GM19193 (cell line): ENCODE measurements around the gene ZSWIM9.
A peak's percentile ranks its signal among the peaks of the same experiment; 100 is the strongest.

Source experiments
- POLR2A ChIP-seq: IDR thresholded peaks from 4 replicates; pipeline ENCODE4 v1.6.1; 2011; ENCODE audit not compliant: insufficient read depth, insufficient read length; ENCODE audit errors: extremely low read depth

Gene ZSWIM9

DNA sequence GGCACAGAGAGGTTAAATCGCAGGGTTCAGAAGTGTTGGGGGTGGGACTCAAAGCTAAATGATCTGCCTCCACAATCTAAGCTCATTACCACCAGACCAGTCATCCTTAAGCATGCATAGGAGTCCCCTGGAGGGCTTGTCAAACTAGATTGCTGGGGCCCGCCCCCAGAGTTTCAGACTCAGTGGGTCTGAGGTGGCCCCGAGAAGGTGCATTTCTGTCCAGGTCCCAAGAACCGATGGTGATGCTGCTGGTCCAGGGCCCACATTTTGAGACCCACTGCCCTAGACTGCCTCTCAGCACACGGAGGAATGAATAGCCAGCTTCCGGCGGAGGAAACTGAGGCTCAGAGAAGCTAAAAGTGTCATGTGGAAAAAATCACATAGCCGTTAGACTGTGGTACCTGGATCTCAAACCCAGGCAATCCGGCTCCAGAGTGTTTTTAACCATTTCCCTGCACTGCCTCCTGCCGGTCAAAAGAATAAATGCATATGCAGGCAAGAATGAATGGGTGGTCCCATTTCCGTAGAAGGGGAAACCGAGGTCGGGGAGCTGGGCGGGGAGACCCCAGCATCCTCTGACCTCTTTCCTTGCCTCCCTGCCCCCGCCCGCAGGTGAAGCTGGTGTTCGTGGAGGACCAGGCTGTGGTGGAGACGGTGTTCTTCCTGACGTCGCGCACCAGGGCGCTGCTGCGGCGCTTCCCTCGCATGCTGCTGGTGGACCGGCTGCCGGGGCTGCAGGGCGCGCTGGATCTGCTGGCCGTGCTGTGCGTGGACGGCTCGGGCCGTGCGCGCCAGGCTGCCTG is 23.8 kb downstream of the ZSWIM9 start:
- TF ChIP-seq POLR2A = no peak

GRCh38 chr19:48194844-48195830 is 24.7 kb downstream of the ZSWIM9 start:
- no peak for TF ChIP-seq POLR2A

DNA sequence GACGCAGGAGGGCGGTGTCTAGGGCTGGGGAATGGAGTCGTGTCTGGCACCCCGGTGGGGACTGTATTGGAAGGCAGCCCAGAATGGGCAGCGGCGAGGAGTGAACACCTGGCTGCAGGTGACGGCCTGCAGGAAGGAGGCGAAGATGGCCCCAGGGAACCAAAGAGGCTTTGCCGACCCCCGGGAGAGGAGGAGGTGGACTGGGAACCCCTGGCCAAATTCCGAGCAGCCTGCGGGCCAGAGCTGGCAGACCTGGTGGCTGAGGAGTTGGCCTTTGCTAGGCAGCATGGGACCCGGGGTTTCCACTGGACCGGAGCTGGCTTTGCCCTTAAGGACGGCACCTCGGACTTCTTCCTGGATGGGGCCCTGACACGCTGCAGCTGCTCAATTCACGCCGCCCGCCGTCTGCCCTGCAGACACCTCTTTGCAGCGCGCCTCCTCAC is 25.9 kb downstream of the ZSWIM9 start:
- TF ChIP-seq POLR2A = no peak

- no peak for TF ChIP-seq POLR2A
These were observed 26.6 kb downstream of the ZSWIM9 start for GRCh38 chr19:48196933-48197665.

DNA sequence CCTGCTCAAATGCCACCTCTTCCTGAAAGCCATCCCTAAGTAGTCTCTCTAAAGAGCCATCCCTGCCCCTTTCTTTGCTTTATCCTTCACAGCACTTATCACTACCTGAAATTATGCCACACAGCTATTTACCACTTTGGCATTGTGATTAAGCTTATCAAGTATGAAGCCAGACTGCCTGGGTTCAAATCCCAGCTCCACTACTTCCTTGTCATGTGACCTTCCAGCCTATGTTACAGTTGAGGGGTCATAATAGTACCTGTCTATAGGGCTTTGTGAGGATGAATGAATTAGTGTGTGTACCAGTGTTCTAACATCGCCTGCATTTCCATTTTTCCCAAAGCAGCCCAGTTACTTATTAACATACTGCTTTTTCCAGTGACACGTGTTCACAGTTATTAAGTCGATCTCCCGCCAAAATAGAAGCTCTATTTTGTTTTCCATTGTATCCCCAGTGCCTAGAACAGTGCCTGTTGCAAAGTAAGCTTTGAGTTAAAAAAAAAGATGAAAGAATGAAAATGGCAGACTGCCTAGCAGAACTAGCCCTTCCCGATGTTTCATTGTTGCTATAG is 32.8 kb downstream of the ZSWIM9 start:
- TF ChIP-seq POLR2A = no peak

- peak; percentile 82 for TF ChIP-seq POLR2A
These were observed 33.5 kb downstream of the ZSWIM9 start for GRCh38 chr19:48203794-48204628.

DNA sequence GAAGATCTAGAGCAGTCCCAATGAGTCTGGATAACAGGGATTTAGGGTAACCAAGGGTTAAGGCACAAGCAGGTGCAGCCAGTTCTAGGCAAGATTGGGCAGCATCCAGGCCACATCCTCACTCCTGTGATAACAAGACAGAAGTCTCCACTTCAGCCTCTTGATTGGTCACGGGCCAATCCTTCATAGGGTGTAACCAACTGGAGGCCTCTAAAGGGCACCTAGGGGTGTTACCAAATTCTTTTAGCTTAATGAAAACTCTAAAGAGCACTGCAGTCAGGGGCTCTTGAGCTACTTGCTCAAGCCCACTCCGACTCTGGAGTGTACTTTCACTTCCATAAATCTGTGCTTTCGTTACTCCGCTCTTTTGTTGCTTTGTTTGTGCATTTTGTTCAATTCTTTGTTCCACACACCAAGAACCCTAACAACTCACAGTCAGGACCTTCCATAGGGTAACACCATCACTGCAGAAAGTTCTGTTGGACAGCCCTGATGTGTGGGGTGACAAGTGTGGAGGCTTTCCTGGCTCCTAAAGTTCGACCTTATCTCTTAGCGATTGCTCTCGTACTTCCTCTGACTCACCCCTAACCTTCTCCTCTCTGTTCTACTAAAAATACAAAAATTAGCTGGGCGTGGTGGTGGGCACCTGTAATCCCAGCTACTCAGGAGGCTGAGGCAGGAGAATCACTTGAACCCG is 36.1 kb downstream of the ZSWIM9 start:
- no peak for TF ChIP-seq POLR2A

DNA sequence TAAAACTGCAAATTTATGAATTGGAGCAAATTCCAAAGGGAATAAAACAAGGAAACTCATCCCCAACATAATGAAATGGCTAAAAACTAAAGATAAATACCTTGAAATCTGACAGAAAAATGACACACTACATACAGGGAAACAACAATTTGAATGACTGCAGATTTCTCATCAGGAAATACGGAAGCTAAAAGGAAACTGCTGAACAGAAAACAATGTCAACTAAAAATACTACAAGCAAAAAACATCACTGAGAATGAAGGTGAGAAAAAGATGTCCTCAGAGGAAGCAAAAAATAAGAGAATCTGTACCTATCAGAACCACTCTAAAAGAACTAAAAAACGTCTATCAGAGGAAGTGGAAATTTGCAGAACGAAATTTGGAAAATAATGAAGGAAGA is 39.5 kb downstream of the ZSWIM9 start:
- no peak for TF ChIP-seq POLR2A

DNA sequence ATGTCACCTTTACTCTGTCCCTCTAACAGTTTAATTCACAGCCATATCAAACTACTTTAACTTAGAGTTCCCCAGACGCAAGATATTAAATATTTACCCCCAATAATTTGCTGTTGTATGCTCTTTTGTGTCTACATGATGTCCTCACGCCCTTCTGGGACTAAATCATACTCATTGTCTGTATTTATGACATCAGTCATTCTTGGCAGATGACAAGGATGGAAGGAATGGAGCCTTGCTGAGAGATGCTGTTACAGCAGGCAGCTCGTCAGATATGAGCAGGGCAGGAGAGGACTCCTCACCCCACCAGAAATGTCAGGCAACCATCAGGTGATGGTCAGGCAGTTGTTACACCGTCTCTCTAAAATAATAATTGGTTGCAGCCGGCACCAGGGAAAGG is 43.5 kb downstream of the ZSWIM9 start:
- no peak for TF ChIP-seq POLR2A

DNA sequence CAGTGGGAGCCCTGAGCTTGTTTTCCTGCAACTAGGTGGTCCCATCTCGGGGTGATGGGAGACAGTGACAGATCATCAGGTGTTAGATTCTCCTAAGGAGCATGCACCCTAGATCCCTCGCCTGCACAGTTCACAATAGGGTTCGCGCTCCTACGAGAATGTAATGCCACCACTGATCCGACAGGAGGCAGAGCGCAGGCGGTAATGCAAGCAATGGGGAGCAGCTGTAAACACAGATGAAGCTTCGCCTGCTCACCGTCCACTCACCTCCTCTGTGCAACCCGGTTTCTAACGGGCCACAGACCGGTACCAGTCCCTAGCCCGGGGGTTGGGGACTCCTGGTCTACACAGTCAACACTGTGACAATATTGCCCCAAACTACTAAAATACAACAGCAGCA is 46.5 kb downstream of the ZSWIM9 start:
- no peak for TF ChIP-seq POLR2A

- no peak for TF ChIP-seq POLR2A
These were observed 48.5 kb downstream of the ZSWIM9 start for GRCh38 chr19:48218997-48219396.

DNA sequence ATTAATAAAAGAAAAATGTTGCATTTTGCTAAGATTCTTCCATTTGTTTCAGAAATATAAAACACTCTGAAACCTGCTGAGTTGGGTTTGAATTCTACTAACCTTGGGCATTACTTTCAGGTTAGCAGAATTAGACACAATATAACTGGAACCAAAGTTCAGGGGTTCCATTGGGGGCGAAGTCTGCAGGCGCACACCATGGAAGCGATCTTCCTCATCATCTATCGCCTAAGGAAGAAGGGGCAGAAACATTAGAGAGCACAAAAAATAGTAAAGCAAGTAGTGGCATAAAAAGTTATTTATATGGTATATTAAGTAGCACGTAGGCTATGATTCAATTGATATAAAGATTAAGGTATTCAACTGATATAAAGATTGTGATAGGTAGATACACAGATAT is 51.1 kb downstream of the ZSWIM9 start:
- no peak for TF ChIP-seq POLR2A

DNA sequence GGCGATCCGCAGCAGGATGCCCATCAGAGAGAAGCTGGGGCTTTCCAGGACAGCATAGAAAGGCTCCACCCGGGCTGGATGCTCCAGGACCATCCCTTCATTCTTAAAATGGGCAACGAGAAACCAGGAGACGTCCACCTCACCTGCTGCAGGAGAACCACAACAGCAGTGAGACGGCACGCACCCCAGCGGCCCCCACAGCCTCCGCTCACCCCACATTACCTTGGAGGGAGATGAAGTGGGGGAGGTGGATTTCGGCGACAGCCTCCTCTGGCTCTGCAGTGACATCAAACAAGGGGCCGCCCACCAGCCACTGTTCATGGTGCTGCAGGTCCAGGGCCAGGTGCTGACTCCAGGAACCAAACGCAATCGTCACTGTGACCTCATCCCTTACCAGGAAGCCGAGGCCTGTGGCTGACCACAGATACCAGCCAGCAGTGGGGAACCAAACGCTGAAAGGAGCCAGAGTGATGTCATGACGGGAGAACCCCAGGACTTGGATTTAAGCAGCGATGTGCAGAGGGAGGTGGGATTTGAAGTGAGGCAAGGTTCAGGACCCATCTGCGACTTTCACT is 60.2 kb downstream of the ZSWIM9 start:
- TF ChIP-seq POLR2A = no peak
